HepG2 (cell line): ENCODE results near the gene OTOP2. TPM values are rescaled to one million over a fixed set of nuclear protein-coding genes. Genes with fewer than 3 reads are reported as not detected.

Experiments used
- EED ChIP-seq: sonication (generic); formaldehyde crosslinking; IDR thresholded peaks from 2 replicates; pipeline ENCODE4 v1.5.0; 2020; ENCODE audit warnings: mild to moderate bottlenecking, missing genetic modification reagents
- FOXK2 ChIP-seq: fragments of 450-650 bp; IDR thresholded peaks from 2 replicates; pipeline ENCODE4 v1.6.1; 2016
- HNRNPUL1 ChIP-seq: fragments of 200-400 bp; formaldehyde crosslinking; IDR thresholded peaks from 2 replicates; pipeline ENCODE4 v1.6.1; 2017; ENCODE audit warnings: low read depth, mild to moderate bottlenecking, low read length, moderate library complexity
- HOXA3 ChIP-seq: sonication (generic); formaldehyde crosslinking; IDR thresholded peaks from 2 replicates; pipeline ENCODE4 v1.5.0; 2020; ENCODE audit warnings: missing genetic modification reagents
- HOXA5 ChIP-seq: sonication (generic); formaldehyde crosslinking; IDR thresholded peaks from 2 replicates; pipeline ENCODE4 v1.4.0; 2020; ENCODE audit warnings: missing genetic modification reagents
- KDM6A ChIP-seq: IDR thresholded peaks from 2 replicates; pipeline ENCODE4 v1.6.1; 2016; ENCODE audit warnings: low read depth
- PHF8 ChIP-seq: sonication (generic); formaldehyde crosslinking; IDR thresholded peaks from 2 replicates; pipeline ENCODE4 v1.5.0; 2020; ENCODE audit warnings: missing genetic modification reagents
- RBM39 ChIP-seq: fragments of 200-400 bp; formaldehyde crosslinking; IDR thresholded peaks from one replicate; pipeline ENCODE4 v1.6.1; 2018; ENCODE audit warnings: antibody characterized with exemption, mild to moderate bottlenecking, low read depth, low read length; ENCODE audit not compliant: poor library complexity, severe bottlenecking
- RFXAP ChIP-seq: sonication (generic); formaldehyde crosslinking; IDR thresholded peaks from 2 replicates; pipeline ENCODE4 v1.4.0; 2020; ENCODE audit warnings: missing genetic modification reagents, borderline replicate concordance
- SP5 ChIP-seq: IDR thresholded peaks from 2 replicates; pipeline ENCODE4 v1.6.1; 2016; ENCODE audit warnings: low read depth, borderline replicate concordance
- SSRP1 ChIP-seq: IDR thresholded peaks from 2 replicates; pipeline ENCODE4 v1.6.1; 2016; ENCODE audit warnings: control low read depth
- WIZ ChIP-seq: sonication (generic); formaldehyde crosslinking; IDR thresholded peaks from 2 replicates; pipeline ENCODE4 v1.5.1; 2020; ENCODE audit warnings: mild to moderate bottlenecking, missing genetic modification reagents
- ZFY ChIP-seq: sonication (generic); formaldehyde crosslinking; IDR thresholded peaks from 2 replicates; pipeline ENCODE4 v1.4.0; 2020; ENCODE audit warnings: missing genetic modification reagents
- ZIK1 ChIP-seq: sonication (generic); formaldehyde crosslinking; IDR thresholded peaks from 2 replicates; pipeline ENCODE4 v1.5.0; 2020; ENCODE audit warnings: mild to moderate bottlenecking, low read depth, missing genetic modification reagents, borderline replicate concordance
- ZNF234 ChIP-seq: sonication (generic); formaldehyde crosslinking; conservative IDR thresholded peaks from 2 replicates; pipeline ENCODE4 v1.5.1; 2020; ENCODE audit warnings: mild to moderate bottlenecking, missing genetic modification reagents
- ZNF432 ChIP-seq: sonication (generic); formaldehyde crosslinking; IDR thresholded peaks from 2 replicates; pipeline ENCODE4 v1.5.0; 2020; ENCODE audit warnings: missing genetic modification reagents, mild to moderate bottlenecking, borderline replicate concordance
- ZNF563 ChIP-seq: sonication (generic); formaldehyde crosslinking; IDR thresholded peaks from 2 replicates; pipeline ENCODE4 v1.8.0; 2022; ENCODE audit warnings: mild to moderate bottlenecking, moderate library complexity, missing genetic modification reagents
- ZNF816 ChIP-seq: sonication (generic); formaldehyde crosslinking; IDR thresholded peaks from 2 replicates; pipeline ENCODE4 v1.8.0; 2022; ENCODE audit warnings: missing genetic modification reagents, mild to moderate bottlenecking, borderline replicate concordance
- polyA plus RNA-seq, 8 experiments: library from polyadenylated mRNA; depleted of rRNA in 3 of 8; stranded (reverse) in 7 of 8; unstranded in 1 of 8; fragments of >200 nt; fragmentation: Illumina TruSeq in 4 of 8; extraction: Trizol in 4 of 8; gene quantifications; 2 replicates each; pipeline versions ENCODE4 v1.2.1 to v1.2.3, GENCODE V29; 2011 to 2016; ENCODE audit warnings: low read depth in 4 of 8, missing spikeins in 1 of 8, mixed read lengths in 1 of 8; ENCODE audit not compliant: insufficient read depth in 1 of 8
- total RNA-seq, 5 experiments: library from RNA; depleted of rRNA; stranded (reverse); fragments of >200 nt; fragmentation: Illumina TruSeq; extraction: Trizol; gene quantifications; 2 replicates each; pipeline ENCODE4 v1.2.3, GENCODE V29; 2016; ENCODE audit warnings: low read depth in 1 of 5
- TF ChIP-seq, protein P1 (sequence below): sonication (generic); formaldehyde crosslinking; IDR thresholded peaks from 2 replicates; pipeline ENCODE4 v1.4.0; 2020; ENCODE audit warnings: missing genetic modification reagents
- TF ChIP-seq, protein P2 (sequence below): sonication (generic); formaldehyde crosslinking; IDR thresholded peaks from 2 replicates; pipeline ENCODE4 v1.5.1; 2020; ENCODE audit warnings: missing genetic modification reagents, mild to moderate bottlenecking, borderline replicate concordance
- TF ChIP-seq, protein P3 (sequence below): sonication (generic); formaldehyde crosslinking; IDR thresholded peaks from 2 replicates; pipeline ENCODE4 v1.5.1; 2020; ENCODE audit warnings: missing genetic modification reagents, mild to moderate bottlenecking, borderline replicate concordance
- TF ChIP-seq, protein P4 (sequence below): sonication (generic); formaldehyde crosslinking; IDR thresholded peaks from 2 replicates; pipeline ENCODE4 v1.4.0; 2020; ENCODE audit warnings: missing genetic modification reagents
- TF ChIP-seq, protein P5 (sequence below): sonication (generic); formaldehyde crosslinking; IDR thresholded peaks from 2 replicates; pipeline ENCODE4 v1.8.1; 2022; ENCODE audit warnings: mild to moderate bottlenecking, missing genetic modification reagents

Gene OTOP2
- total and polyA plus RNA-seq, 2 of the 13 experiments (the other 11 are each of a cell fraction or from before 2014, with no cell fraction given) = not detected

DNA sequence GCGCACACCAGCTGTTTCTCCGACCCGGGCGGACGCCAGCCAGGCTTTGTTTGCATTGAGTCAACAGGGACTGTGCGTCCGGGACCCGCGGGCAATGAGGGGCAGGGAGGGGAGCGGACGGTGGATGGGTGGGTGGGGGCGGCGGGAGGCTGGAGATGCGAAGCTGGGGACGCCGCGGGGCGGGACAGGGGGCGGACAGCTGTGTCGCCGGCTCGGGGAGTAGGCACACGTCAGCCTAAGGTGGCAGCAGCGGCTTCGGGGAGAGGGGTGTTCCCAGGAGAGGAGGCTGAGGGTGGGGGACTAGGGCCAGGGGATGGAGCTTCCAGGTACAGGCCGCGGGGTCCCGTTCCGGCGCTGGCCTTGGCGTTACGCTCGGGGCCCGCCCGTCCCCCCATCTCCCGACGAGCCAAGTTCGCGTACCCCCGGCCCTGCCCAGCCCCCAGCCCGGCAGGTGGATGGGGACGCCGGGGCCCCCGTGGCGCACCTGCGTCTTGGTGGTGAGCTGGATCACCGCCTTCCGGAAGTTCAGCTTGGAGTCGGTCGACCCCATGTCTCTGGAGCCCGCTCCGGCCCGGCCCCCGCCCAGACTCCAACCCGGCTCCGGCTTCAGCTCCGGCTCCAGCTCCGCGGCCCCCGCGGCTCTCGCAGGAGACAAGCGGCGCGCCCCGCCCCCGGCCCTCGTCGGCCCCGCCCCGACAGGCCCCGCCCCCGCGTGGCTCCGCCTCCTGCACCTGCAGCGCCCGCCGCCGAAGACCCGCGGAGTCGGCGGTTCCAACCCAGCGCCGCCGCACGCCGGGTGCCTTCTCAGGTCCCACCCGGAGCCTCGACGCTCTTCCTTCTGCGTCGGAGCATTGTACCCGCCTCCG lies 48.3 kb downstream of the OTOP2 start, which contains the start of gene HID1 (continued):
- TF ChIP-seq, protein P1, sequence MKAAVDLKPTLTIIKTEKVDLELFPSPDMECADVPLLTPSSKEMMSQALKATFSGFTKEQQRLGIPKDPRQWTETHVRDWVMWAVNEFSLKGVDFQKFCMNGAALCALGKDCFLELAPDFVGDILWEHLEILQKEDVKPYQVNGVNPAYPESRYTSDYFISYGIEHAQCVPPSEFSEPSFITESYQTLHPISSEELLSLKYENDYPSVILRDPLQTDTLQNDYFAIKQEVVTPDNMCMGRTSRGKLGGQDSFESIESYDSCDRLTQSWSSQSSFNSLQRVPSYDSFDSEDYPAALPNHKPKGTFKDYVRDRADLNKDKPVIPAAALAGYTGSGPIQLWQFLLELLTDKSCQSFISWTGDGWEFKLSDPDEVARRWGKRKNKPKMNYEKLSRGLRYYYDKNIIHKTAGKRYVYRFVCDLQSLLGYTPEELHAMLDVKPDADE = peak; percentile 82
- TF ChIP-seq WIZ (CRISPR knock-in tag) (no peak), PHF8 (CRISPR knock-in tag) (peak; percentile 70), KDM6A (CRISPR knock-in tag) (no peak), RFXAP (CRISPR knock-in tag) (0 out of 2 replicates have a peak, but pooled peaks have one; percentile 32), HNRNPUL1 (no peak), SSRP1 (CRISPR knock-in tag) (no peak), SP5 (CRISPR knock-in tag) (peak; percentile 45; the same call in 1 of the 2 replicates), ZNF816 (no peak), ZNF432 (CRISPR knock-in tag) (no peak), FOXK2 (no peak), HOXA3 (CRISPR knock-in tag) (peak; percentile 61), ZFY (CRISPR knock-in tag) (peak; percentile 84; the same call in 1 of the 2 replicates), RBM39 (no peak), EED (CRISPR knock-in tag) (no peak), HOXA5 (CRISPR knock-in tag) (peak; percentile 16; the same call in 1 of the 2 replicates), ZNF563 (CRISPR knock-in tag) (0 out of 2 replicates have a peak, but pooled peaks have one; percentile 51), ZNF234 (CRISPR knock-in tag) (no peak), ZIK1 (CRISPR knock-in tag) (0 out of 2 replicates have a peak, but pooled peaks have one; percentile 46)
- TF ChIP-seq, protein P2, sequence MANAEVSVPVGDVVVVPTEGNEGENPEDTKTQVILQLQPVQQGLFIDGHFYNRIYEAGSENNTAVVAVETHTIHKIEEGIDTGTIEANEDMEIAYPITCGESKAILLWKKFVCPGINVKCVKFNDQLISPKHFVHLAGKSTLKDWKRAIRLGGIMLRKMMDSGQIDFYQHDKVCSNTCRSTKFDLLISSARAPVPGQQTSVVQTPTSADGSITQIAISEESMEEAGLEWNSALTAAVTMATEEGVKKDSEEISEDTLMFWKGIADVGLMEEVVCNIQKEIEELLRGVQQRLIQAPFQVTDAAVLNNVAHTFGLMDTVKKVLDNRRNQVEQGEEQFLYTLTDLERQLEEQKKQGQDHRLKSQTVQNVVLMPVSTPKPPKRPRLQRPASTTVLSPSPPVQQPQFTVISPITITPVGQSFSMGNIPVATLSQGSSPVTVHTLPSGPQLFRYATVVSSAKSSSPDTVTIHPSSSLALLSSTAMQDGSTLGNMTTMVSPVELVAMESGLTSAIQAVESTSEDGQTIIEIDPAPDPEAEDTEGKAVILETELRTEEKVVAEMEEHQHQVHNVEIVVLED (CRISPR knock-in tag) = peak; percentile 43; the same call in 1 of the 2 replicates
- TF ChIP-seq, protein P3, sequence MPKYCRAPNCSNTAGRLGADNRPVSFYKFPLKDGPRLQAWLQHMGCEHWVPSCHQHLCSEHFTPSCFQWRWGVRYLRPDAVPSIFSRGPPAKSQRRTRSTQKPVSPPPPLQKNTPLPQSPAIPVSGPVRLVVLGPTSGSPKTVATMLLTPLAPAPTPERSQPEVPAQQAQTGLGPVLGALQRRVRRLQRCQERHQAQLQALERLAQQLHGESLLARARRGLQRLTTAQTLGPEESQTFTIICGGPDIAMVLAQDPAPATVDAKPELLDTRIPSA = 0 out of 2 replicates have a peak, but pooled peaks have one; percentile 6
- TF ChIP-seq, protein P4, sequence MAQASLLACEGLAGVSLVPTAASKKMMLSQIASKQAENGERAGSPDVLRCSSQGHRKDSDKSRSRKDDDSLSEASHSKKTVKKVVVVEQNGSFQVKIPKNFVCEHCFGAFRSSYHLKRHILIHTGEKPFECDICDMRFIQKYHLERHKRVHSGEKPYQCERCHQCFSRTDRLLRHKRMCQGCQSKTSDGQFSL (CRISPR knock-in tag) = 0 out of 2 replicates have a peak, but pooled peaks have one; percentile 38
- TF ChIP-seq, protein P5, sequence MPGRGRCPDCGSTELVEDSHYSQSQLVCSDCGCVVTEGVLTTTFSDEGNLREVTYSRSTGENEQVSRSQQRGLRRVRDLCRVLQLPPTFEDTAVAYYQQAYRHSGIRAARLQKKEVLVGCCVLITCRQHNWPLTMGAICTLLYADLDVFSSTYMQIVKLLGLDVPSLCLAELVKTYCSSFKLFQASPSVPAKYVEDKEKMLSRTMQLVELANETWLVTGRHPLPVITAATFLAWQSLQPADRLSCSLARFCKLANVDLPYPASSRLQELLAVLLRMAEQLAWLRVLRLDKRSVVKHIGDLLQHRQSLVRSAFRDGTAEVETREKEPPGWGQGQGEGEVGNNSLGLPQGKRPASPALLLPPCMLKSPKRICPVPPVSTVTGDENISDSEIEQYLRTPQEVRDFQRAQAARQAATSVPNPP (CRISPR knock-in tag) = no peak
